ENCODE results near the gene RBMS3.

The RBMS3 gene

GRCh38 chr3:29852767-29853166 lies 571.9 kb downstream of the RBMS3 start:
- DNase-seq, result no peak

DNA sequence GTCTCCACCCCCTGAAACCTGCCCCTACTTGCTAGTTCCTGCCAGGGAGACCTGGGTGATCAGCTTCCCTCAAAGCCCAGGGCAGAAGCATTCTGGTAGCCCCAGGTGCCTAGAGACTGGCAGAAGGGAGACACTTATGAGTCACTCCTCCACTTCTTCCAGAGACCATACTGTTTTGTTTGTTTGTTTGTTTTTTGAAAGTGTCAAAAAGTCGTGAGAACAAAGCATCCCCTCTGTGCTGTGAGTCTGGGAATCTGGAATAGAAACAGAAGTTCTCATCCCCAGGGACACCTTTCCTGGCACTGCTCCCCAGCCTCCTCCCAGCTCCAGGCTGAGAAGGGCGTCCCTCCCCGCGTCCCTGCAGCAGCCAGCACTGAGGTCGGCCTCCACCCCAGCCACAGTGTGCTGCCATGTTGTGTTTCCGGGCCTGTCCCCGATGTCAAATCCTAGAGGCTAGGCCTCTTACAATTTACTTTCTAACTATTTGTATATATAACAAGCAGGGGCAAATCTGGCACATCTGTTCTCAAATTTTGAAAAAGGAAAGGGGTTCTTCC lies 573.0 kb downstream of the RBMS3 start:
- DNase-seq, result no peak

- no peak for DNase-seq
Measured at GRCh38 chr3:29854821-29855220, 574.0 kb downstream of the RBMS3 start.

DNA sequence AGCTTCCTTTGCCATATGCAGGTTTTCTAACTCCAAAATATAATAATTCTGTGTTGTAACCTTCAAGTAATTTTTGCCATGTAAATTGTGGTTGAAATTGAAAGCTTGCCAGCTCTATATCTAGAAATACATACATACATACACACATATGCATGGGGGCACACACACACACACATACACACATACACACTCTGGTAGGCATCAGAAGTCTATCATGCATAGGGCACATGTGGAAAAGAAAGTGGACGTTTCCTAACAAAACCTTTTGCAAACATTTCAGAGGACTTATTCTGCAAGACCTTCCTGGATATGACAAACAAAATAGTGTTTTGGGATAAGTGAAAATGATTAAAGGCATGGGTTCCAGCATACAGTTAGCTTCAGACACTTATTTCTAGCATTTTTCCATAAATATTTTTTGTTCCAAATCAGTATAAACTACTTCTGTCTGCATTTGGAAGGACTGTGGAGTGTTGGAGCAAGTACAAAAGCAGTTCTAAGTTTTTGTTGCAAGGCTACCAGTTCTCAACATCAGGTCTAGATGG lies 578.9 kb downstream of the RBMS3 start:
- no peak for DNase-seq

- DNase-seq, result no peak
Measured at GRCh38 chr3:29864809-29865208, 583.9 kb downstream of the RBMS3 start.

DNA sequence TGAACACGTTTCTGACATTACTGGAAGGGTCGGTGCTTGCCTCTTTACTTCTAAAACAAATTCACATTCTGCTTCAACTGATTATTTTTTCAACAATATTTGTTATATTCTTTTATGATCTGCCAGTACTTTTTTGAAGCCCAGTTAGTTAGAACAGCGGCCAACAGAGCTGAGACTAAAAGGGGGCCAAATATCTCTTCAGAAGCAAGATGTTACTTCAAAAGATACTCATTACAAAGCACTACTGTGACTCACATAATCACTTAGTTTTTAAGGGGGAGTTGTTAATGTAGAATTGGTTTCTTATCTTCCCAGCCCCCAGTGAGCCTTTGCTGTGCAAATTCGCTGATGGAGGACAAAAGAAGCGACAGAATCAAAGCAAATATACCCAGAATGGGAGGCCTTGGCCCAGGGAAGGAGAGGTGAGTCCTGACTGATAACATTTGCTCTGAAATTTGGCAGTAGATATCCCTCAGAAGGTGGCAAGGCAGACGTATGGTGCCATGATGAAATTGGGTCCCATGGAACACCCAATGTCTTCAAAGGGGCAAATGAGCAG lies 587.8 kb downstream of the RBMS3 start:
- no peak for DNase-seq

DNA sequence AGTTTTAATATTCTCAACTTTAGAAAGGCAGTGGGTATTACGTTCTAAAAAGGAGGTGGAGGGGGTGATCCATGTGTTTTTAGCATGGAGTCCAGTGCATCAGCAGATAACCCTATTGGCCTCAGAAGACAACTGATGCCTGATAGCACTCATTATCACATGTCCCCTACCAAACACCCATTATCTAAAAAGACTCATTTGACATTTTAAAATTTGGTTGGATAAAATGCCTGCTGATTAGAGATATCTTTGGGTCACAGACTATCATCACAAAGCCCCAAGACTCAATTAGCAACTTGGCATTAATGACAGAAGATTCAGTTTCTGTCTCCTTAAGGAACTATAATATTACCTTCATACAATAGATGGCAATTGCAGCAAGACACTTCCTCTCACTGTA lies 589.3 kb downstream of the RBMS3 start:
- no peak for DNase-seq

DNA sequence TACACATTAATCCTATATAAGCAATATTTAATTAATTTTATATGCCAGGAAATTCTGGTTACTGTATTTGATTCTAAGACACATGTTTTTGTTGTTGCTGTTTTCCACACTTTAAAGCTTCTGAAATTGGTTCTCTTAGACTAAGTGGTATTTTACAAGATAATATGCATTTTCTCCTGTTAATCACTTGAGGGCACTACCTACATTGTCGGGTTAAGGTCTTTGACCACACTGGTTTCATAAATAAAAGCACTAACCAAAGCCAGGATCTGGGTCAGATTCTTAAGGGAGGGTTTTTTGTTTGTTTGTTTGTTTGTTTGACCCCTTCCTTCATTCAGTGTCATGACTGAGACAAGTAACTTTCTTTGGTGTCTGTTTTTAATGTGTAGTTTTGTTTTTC lies 590.2 kb downstream of the RBMS3 start:
- DNase-seq, result no peak

DNA sequence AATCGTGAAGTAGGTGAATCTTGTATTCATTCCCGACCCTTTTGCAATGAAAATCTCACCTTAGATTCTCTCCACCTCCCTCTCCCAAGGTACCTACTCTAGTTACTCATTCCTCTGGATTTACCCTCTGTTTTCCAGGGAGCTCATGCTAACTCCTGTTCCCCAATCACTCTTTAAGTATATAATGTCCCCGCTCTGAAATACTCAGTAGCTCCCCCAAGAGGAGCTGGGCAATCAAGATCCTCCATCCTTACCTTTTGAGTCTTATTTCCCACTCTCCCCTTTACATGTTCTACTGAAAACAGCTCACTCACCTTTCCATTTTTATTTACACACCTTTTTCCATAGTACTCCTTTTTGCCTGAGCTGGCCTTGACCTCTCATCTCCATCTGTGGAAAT lies 599.9 kb downstream of the RBMS3 start:
- no peak for DNase-seq

DNA sequence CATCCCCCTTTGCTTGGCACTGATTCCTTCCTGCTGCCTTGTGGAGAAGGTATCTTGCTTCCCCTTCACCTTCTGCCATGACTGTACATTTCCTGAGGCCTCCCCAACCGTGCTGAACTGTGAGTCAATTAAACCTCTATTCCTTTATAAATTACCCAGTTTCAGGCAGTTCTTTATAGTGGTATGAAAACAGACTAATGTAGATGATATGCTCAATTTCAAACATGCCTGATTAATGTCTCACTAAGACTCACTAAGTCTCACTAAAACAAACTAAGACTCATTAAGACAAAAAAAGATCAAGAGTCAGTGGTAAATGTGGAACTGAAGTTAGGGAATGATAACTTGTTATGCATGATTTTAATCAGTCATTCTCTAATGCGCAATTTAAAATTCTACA lies 606.6 kb downstream of the RBMS3 start:
- no peak for DNase-seq

- no peak for DNase-seq
Measured at GRCh38 chr3:29889215-29889614, 608.3 kb downstream of the RBMS3 start.

DNA sequence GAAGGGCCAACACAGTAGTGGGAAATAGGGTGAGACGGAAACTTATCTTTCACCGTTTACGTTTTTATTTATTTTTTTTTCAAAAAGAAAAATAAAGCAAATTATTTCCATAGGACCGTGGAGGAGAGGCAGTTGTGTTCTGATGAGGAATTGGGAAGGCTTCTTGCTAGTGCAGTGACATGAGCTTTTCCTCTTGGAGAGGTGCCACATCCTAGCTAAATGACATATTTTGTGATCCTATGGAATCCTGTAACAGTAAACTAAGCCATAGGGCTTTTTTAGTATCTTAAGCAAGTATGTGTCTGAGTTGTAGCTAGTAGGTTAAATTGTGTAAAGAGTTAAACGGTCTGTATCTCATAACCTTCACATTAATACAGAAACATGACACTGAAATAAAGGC lies 609.9 kb downstream of the RBMS3 start:
- no peak for DNase-seq

DNA sequence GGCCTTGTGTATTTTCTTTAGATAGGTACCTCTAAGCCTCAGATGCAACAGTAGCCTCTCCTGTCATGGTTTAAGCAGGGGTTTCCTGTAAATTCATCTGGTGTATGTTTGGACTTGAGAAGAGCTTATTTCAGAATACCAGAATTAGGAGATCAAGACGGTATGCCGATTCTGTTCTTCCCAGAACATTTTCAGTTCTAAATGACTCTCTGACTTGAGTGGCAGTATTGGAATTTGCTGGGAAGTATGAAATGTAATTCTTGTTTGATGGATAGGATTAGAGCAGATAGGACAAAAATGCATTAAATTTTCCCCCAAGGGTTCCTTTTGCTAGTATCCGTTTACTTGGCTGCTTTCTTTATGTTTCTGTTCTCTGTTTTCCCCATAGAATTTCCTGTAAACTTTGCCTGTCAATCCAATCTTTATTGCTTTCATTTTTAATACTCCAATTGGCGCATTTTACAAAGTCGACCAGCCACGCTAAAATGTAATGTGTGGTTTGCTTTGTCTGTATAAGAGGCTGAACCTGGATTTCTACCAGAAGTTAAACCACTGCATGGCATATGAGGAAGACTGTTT lies 612.2 kb downstream of the RBMS3 start:
- DNase-seq, result no peak

DNA sequence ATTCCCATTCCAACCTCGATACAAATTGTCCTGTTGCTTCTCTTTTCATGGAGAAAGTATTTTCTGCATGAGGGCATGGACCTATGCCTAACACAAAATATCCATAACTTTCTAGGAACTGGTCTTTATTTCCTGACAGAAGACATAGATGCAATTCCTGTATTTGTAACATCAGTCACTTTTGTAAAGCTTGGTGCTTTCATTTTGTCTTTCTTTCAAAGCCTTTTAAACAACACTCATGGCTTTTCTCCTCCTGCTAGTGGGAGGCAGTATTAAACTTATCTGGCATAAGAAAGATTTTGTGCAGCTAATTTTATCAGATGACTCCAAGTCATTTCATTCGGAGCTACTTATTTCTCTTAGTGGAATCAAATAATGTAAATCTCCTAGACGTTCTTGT lies 616.0 kb downstream of the RBMS3 start:
- DNase-seq, result no peak

DNA sequence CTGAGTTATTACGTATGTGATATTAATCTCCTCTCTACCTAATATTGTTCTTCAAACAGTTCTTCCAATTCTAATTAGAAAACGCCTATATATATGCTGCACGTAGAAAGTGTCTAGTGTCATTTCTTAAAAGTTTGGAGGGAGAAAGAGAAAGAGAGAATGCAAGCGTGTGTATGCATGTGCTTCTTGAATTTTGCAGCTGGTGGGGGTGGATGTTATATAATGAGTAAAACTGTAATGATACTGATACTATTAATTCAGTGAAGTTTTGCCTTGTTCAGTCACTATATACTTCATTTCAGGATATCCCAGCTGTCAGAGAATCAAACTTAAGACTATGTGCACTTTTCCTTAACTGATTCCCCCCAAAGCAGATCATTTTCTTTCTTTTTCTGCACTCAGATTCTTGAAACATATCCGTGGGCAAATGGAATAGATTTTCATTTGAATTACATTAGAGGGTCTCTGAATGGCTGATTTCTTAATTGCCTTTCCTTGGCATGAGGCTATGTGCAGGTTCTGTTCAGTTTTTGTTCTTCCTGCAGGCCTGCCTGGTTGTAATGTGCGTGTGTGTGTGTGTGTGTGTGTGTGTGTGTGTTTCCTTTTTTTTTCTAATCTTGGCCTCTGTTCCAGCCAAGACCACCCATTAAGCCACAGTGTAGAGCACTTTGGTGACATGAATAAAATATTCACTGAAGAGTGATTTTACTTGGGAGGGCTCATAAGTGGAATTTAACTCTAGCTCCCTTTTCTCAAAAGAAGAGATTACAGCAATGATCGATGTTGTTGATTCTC lies 617.5 kb downstream of the RBMS3 start:
- no peak for DNase-seq

DNA sequence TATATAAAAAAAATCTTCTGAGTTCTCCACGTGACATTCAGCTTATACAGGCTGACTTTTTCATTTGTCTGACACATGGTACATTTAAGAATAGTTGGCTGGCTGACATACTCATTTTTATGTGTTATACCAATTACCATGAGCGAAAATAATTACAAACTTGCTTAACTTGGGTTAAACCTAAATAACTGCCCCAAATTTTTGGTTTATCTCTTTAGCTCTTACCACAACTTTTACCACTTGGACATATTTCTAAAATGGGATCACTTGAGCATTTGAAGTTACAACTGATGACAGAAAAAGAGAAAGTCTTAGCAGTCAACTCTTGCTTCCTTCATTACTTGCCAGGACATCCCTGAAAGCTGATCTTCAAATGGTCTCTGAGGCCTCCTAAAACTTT lies 618.1 kb downstream of the RBMS3 start:
- DNase-seq, result no peak

DNA sequence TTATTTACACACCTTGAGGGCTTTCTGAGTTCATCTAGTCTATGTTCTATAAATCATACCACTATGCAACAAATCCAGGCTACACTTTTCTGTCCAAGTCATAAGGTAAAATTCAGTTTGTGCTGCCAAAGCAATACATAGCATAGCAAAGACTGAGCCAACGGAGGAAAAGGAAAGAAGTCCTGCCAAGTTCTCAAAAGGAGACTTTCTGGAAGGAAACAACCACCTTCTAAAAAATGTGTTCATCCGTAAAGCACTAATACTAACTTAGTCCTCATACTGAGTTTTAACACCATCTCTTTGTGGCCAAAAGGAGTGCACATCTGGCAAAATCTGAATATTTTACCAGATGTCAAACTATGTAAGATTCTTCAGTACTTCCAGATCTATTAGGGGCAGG lies 620.2 kb downstream of the RBMS3 start:
- DNase-seq, result no peak

DNA sequence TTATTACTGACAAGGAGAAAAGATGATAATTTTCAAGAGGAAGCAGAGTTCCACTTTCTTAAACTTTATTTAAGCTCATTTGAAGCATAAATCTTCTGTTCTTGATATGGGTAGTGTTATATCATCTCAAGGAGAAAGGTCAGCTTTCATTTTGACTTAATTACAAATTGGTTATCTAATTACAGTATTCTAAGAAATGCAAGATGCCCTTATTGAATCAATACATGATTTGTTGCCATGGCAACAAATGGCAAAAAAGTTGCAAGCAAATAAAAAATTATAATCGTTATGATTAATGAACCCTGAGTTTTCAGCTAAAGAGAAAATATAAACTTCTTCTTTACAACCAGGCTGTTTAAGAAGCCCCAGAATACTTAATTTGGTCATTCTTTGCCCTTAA lies 622.7 kb downstream of the RBMS3 start:
- no peak for DNase-seq

DNA sequence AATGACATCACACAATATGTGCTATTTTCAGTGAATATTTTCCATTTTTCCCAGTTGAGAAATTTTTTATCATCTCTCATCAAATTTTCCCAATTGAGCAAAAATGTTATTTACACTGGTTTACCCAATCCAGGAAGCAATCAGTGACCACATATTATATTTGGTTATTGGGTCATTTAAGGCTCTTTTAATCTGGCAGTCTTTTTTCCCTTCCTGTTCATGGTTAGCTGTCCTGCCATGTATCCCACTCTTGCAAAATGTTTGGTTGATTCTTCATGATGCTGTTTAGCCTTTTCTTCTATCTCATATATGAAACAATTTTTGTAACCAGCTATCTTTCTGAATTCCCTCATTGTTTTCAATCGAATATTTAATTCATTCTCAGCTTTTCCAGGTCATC lies 626.0 kb downstream of the RBMS3 start:
- no peak for DNase-seq

GRCh38 chr3:29912600-29913288 lies 631.9 kb downstream of the RBMS3 start:
- DNase-seq, result peak; percentile 28

- DNase-seq, result no peak
Measured at GRCh38 chr3:29914861-29915524, 634.1 kb downstream of the RBMS3 start.

GRCh38 chr3:29919571-29919970 lies 638.7 kb downstream of the RBMS3 start:
- no peak for DNase-seq

Measured in DMS79 (cell line).